Kidney (tissue), 14 donors: ENCODE results near the gene ANKRD24. TPM values are rescaled to one million over a fixed set of nuclear protein-coding genes. Genes with fewer than 3 reads are reported as not detected.

ENCODE experiments used
- DNase-seq, 5 donors: peaks; one replicate each; pipeline ENCODE4 v3.0.0-alpha.2; 2013 to 2020
- FAIRE-seq: peaks from 2 replicates; lab custom pipeline; 2012; peaks lifted over from hg19 to GRCh38; lab: Jason Lieb, UNC
- H3K27ac ChIP-seq, 2 donors: one replicate each; pipeline ENCODE4 v1.7.0; 2013; ENCODE audit warnings: low read depth in 2 of 2, low read length in 2 of 2, inconsistent platforms in 1 of 2
- H3K27me3 ChIP-seq: one replicate; pipeline ENCODE4 v1.7.1; 2013; ENCODE audit warnings: low read length, inconsistent platforms; ENCODE audit not compliant: control insufficient read depth, insufficient read depth
- H3K36me3 ChIP-seq, 3 donors: one replicate each; pipeline versions ENCODE4 v1.7.0 to v1.7.1; 2013; ENCODE audit warnings: low read length in 3 of 3, control low read depth in 1 of 3, inconsistent platforms in 1 of 3; ENCODE audit not compliant: insufficient read depth in 3 of 3, control insufficient read depth in 2 of 3
- H3K4me1 ChIP-seq, 3 donors: one replicate each; pipeline versions ENCODE4 v1.7.0 to v1.7.1; 2013; ENCODE audit warnings: low read length in 3 of 3, inconsistent platforms in 1 of 3, low read depth in 1 of 3; ENCODE audit not compliant: control insufficient read depth in 2 of 3, insufficient read depth in 2 of 3
- H3K4me3 ChIP-seq, 3 donors: one replicate each; pipeline versions ENCODE4 v1.7.0 to v1.8.1; 2013; ENCODE audit warnings: low read length in 3 of 3, control low read depth in 1 of 3, inconsistent platforms in 1 of 3
- H3K9ac ChIP-seq, 3 donors: one replicate each; pipeline versions ENCODE4 v1.7.0 to v1.7.1; 2013; ENCODE audit warnings: low read length in 3 of 3, control low read depth in 1 of 3, inconsistent platforms in 1 of 3
- H3K9me3 ChIP-seq, 3 donors: one replicate each; pipeline versions ENCODE4 v1.7.0 to v1.7.1; 2013; ENCODE audit warnings: low read length in 3 of 3, control low read depth in 1 of 3, inconsistent platforms in 1 of 3; ENCODE audit not compliant: control insufficient read depth in 2 of 3, insufficient read depth in 1 of 3
- intact Hi-C: fragments of 100-400 bp; cut with DNase I; formaldehyde crosslinking; loops from one replicate; pipeline ENCODE4 v1.11.1; 2022
- polyA plus RNA-seq: library from polyadenylated mRNA; stranded (reverse); fragments of 350-450 nt; fragmentation: Illumina TruSeq; extraction: RNeasy Lipid Tissue Mini Kit (QIAGEN cat#74804); gene quantifications from one replicate; pipeline ENCODE4 v1.2.3, GENCODE V29; 2014; ENCODE audit warnings: low read depth, low replicate concordance; ENCODE audit not compliant: insufficient read depth
- total RNA-seq: library from RNA; stranded (reverse); fragmentation: NEBNext Ultra II Directional; extraction: Animal tissue kit (Norgen Biotek cat#: 25700); gene quantifications from one replicate; pipeline ENCODE4 v1.2.1, GENCODE V29; 2021
- TF ChIP-seq, protein P1 (sequence below): IDR thresholded peaks from 3 replicates; pipeline ENCODE4 v1.5.1; 2012; ENCODE audit warnings: mild to moderate bottlenecking, moderate library complexity, borderline replicate concordance; ENCODE audit not compliant: insufficient read depth; ENCODE audit errors: extremely low read depth
- donor health status: control.
- donor health status: control.
- donor health status: control.
- donor health status: control.
- donor health status: control.
- donor health status: DM: yes; HTN: yes; CAD: no.
- donor health status: Normal renal cell carcinoma (clear cell type).

Gene ANKRD24
- total and polyA plus RNA-seq, 2 donors from 2014 or later, result 0.72 to 1.8 TPM

- no peak for FAIRE-seq
- H3K4me1 ChIP-seq, result no peaks in the 10 kb centered on the region
- no peaks in the 10 kb centered on the region for H3K36me3 ChIP-seq
- no peak overlapping the region for H3K27ac ChIP-seq
- H3K9me3 ChIP-seq, result no peaks in the 10 kb centered on the region
- intact Hi-C loops, result no loop called here
- TF ChIP-seq, protein P1, sequence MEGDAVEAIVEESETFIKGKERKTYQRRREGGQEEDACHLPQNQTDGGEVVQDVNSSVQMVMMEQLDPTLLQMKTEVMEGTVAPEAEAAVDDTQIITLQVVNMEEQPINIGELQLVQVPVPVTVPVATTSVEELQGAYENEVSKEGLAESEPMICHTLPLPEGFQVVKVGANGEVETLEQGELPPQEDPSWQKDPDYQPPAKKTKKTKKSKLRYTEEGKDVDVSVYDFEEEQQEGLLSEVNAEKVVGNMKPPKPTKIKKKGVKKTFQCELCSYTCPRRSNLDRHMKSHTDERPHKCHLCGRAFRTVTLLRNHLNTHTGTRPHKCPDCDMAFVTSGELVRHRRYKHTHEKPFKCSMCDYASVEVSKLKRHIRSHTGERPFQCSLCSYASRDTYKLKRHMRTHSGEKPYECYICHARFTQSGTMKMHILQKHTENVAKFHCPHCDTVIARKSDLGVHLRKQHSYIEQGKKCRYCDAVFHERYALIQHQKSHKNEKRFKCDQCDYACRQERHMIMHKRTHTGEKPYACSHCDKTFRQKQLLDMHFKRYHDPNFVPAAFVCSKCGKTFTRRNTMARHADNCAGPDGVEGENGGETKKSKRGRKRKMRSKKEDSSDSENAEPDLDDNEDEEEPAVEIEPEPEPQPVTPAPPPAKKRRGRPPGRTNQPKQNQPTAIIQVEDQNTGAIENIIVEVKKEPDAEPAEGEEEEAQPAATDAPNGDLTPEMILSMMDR, result no peak
- H3K9ac ChIP-seq, result no peak overlapping the region
- no peak overlapping the region for H3K4me3 ChIP-seq
- DNase-seq, result no peak
- H3K27me3 ChIP-seq, result no peaks in the 10 kb centered on the region
Measured at GRCh38 chr19:4196009-4196408, 13.5 kb downstream of the ANKRD24 start.

DNA sequence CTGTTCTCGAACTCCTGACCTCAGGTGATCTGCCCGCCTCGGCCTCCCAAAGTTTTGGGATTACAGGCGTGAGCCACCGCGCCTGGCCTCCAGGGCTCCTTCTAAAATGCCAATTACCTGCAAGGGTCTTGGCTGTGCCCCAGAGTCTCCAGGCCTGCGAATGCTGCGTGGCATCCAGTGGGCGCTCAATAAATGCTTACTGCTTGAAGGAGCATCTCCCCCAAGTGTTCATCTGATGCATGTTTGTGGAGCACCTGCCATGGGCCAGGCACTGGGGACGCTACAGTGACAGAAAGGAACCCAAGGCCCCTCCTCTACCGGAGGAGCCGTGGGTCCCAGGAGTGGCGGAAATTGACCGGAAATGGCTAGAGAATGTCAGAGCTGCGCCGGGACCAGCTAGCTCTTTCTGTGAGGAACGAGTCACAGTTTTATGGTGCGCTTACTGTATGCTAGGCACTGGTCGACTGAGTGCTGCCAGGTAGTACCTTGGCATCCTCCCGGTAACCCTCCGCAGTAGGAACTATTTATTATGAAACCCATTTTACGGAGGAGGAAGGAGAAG, 14.2 kb downstream of the ANKRD24 start:
- Histone ChIP-seq H3K4me3 (no peak overlapping the region), H3K36me3 (no peaks in the 10 kb centered on the region), H3K4me1 (no peaks in the 10 kb centered on the region), H3K9me3 (no peaks in the 10 kb centered on the region), H3K27me3 (no peaks in the 10 kb centered on the region), H3K27ac (no peak overlapping the region), H3K9ac (no peak overlapping the region)
- TF ChIP-seq, protein P1, result no peak
- intact Hi-C loops, result no loop called here
- DNase-seq (no peak), FAIRE-seq (no peak)

GRCh38 chr19:4197228-4197624, 14.7 kb downstream of the ANKRD24 start:
- Histone ChIP-seq H3K27me3 (no peaks in the 10 kb centered on the region), H3K9me3 (no peaks in the 10 kb centered on the region), H3K9ac (no peak overlapping the region), H3K4me3 (no peak overlapping the region), H3K36me3 (no peaks in the 10 kb centered on the region), H3K27ac (no peak overlapping the region), H3K4me1 (no peaks in the 10 kb centered on the region)
- TF ChIP-seq, protein P1, result no peak
- DNase-seq (no peak), FAIRE-seq (no peak)
- intact Hi-C loops, result no loop called here
